Peyer's patch (tissue), 4 donors: Measurements from ENCODE around the gene PIEZO2. TPM values are rescaled to one million over a fixed set of nuclear protein-coding genes. Genes with fewer than 3 reads are reported as not detected.
"Not testable (repeated sequence)": the region's sequence is repeated elsewhere in the genome, so short reads cannot be mapped to it uniquely, and the experiment has no call there.

Source experiments
- DNase-seq, 3 donors: peaks; one replicate each; pipeline ENCODE4 v3.0.0-alpha.2; 2017 to 2019
- H3K27ac ChIP-seq, 4 donors: fragments of 200-600 bp; sonication (generic); one replicate each; pipeline ENCODE4 v1.5.1; 2016 to 2019
- H3K27me3 ChIP-seq, 2 donors: fragments of 200-600 bp; sonication (generic); one replicate each; pipeline ENCODE4 v1.5.1; 2019
- H3K36me3 ChIP-seq, 3 donors: fragments of 200-600 bp; sonication (generic); one replicate each; pipeline ENCODE4 v1.5.1; 2016 to 2019
- H3K4me1 ChIP-seq, 4 donors: fragments of 200-600 bp; sonication (generic); one replicate each; pipeline ENCODE4 v1.5.1; 2016 to 2019
- H3K4me3 ChIP-seq, 4 donors: fragments of 200-600 bp; sonication (generic); 1 replicate in 3 of 4; 2 replicates in 1 of 4; pipeline ENCODE4 v1.5.1; 2016 to 2019; ENCODE audit warnings: mild to moderate bottlenecking in 1 of 4
- H3K9me3 ChIP-seq, 4 donors: fragments of 200-600 bp; sonication (generic); one replicate each; pipeline ENCODE4 v1.5.1; 2016 to 2019; ENCODE audit warnings: mild to moderate bottlenecking in 1 of 4
- POLR2A ChIP-seq, 2 donors: fragments of 450-650 bp; IDR thresholded peaks; one replicate each; pipeline ENCODE4 v1.5.1; 2017; ENCODE audit warnings: antibody characterized with exemption in 2 of 2, mild to moderate bottlenecking in 2 of 2, moderate library complexity in 2 of 2
- total RNA-seq, 4 donors: library from RNA; depleted of rRNA; stranded (reverse); fragments of >200 nt; gene quantifications; one replicate each; pipeline ENCODE4 v1.1.0, GENCODE V29; 2016
- TF ChIP-seq, protein P1 (sequence below), 6 experiments: fragments of 450-650 bp in 4 of 6; fragments of 200-600 bp in 2 of 6; sonication (generic) in 1 of 6; IDR thresholded peaks; one replicate each; pipeline ENCODE4 v1.5.1; 2017 to 2019; ENCODE audit warnings: antibody characterized with exemption in 6 of 6, mild to moderate bottlenecking in 3 of 6, moderate library complexity in 1 of 6

PIEZO2 gene
- total RNA-seq, 4 donors from 2014 or later = 0.85 to 5.8 (median 4.5) TPM

DNA sequence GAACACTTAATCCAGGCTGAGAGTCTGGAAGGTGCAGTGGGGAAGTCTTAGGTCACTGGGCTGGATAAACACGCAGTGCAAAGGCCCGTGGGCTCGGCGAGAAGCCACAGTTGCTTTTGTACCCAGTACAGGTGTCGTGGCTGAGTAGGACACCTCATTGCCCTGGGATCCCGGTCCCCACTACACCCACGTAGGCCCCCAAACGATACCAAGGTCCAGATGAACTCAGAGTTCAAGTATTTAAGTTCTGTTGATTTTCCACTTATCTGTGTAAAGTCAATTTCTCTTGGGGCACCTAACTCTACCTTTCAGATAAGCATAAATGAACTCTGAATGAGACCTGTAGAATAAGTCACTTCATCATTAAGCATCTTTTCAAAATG, 302.0 kb downstream of the PIEZO2 start:
- H3K27ac ChIP-seq = no peak overlapping the region
- DNase-seq = no peak
- H3K36me3 ChIP-seq = no peaks in the 10 kb centered on the region
- no peaks in the 10 kb centered on the region for H3K9me3 ChIP-seq
- no peaks in the 10 kb centered on the region for H3K27me3 ChIP-seq
- no peaks in the 10 kb centered on the region for H3K4me1 ChIP-seq
- TF ChIP-seq, protein P1, sequence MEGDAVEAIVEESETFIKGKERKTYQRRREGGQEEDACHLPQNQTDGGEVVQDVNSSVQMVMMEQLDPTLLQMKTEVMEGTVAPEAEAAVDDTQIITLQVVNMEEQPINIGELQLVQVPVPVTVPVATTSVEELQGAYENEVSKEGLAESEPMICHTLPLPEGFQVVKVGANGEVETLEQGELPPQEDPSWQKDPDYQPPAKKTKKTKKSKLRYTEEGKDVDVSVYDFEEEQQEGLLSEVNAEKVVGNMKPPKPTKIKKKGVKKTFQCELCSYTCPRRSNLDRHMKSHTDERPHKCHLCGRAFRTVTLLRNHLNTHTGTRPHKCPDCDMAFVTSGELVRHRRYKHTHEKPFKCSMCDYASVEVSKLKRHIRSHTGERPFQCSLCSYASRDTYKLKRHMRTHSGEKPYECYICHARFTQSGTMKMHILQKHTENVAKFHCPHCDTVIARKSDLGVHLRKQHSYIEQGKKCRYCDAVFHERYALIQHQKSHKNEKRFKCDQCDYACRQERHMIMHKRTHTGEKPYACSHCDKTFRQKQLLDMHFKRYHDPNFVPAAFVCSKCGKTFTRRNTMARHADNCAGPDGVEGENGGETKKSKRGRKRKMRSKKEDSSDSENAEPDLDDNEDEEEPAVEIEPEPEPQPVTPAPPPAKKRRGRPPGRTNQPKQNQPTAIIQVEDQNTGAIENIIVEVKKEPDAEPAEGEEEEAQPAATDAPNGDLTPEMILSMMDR (IDR thresholded peaks at IDR 0.05) = no peak
- no peak for TF ChIP-seq POLR2A (IDR thresholded peaks at IDR 0.05)
- H3K4me3 ChIP-seq = no peak overlapping the region

DNA sequence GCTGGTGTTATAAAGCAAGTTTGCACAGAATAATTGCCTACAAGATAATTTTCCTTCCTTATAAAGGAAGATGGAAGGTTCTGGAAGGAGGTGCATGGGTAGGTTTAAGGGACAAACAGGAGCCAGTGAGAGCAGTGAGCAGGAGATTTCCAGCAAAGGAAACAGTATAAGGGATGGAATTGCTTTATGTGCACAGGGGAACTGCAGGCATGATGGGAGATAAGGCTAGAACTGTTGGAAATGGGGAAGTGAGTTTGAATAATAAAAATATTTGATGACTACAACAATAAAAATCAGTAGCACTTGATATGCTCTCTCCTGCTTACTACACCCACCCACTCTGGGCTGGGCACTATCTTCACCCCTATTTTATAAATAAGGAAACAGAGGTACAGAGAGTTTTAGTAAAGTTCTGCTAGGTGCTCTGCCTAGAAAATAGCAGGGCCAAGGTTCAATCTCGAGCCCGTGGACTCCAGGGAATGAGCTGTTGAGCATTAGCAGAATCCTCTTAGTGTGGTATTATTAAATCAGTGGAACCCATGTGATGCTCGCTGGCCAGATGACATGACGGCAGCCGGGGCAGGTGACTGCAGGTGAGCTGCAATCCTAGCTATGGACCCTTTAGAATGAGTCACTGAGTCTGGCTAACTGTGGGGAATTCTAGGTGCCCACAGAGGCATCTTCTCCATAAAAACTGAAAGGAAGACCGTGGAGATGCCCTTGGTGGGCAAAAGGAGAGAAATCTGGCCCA, 302.5 kb downstream of the PIEZO2 start:
- Histone ChIP-seq H3K27ac (no peak overlapping the region), H3K9me3 (no peaks in the 10 kb centered on the region), H3K27me3 (no peaks in the 10 kb centered on the region), H3K36me3 (no peaks in the 10 kb centered on the region), H3K4me1 (no peaks in the 10 kb centered on the region), H3K4me3 (no peak overlapping the region)
- DNase-seq = no peak
- TF ChIP-seq POLR2A (IDR thresholded peaks at IDR 0.05) = no peak
- TF ChIP-seq, protein P1 (IDR thresholded peaks at IDR 0.05) = no peak

DNA sequence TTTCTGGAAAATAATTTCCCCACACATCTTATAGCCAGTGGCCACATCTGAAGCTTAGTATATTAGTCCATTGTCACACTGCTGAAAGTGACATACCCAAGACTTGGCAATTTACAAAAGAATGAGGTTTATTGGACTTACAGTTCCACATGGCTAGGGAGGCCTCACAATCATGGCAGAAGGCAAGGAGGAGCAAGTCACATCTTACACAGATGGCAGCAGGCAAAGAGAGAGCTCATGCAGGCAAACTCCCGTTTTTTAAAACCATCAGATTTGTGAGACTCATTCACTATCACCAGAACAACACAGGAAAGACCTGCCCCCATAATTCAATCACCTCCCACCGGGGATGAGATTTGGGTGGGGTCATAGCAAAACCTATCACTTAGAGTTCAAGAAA, 303.3 kb downstream of the PIEZO2 start:
- H3K27me3 ChIP-seq, H3K36me3 ChIP-seq, DNase-seq, H3K4me3 ChIP-seq, H3K9me3 ChIP-seq, H3K4me1 ChIP-seq, H3K27ac ChIP-seq: not testable (repeated sequence)

DNA sequence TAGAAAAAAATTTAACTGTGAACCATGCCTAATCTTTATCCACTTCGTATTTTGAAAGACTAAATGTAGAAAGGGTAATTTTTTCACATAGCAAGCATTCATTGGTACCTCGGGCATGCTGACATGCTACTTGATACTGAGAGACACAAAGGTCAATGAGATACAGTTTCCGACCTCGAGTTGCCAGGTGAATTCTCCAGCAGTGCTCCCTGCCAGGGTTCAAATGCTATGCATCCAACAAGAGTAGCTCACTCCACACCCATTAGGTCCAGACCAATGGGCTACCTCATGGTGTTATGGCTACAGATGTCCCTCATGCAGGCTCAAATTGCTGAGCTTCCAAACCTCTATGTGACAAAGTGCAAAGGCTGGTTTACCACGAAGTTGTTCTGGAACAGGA, 305.8 kb downstream of the PIEZO2 start:
- H3K27me3 ChIP-seq = no peaks in the 10 kb centered on the region
- TF ChIP-seq, protein P1 (IDR thresholded peaks at IDR 0.05) = no peak
- TF ChIP-seq POLR2A (IDR thresholded peaks at IDR 0.05) = no peak
- H3K36me3 ChIP-seq = no peaks in the 10 kb centered on the region
- no peak overlapping the region for H3K27ac ChIP-seq
- H3K9me3 ChIP-seq = no peaks in the 10 kb centered on the region
- no peaks in the 10 kb centered on the region for H3K4me1 ChIP-seq
- DNase-seq = no peak
- no peak overlapping the region for H3K4me3 ChIP-seq

DNA sequence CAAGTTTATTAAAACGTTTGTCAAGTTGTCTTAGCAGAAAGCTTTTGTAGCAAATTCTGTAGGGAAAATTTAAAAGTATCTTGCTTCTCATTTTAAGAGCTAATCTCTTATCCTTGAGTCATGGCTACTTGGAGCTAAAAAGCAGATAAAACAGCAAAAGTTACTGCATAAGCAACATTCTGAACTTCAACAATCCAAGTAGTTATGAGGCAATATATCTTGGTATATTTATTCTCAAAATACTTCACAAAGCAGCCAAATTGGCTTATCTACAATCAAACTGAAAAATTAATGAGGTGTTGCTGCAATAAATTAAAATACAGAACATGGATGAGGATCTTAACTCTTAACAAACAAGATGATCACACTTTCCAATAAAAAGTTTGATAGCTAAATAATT, 306.5 kb downstream of the PIEZO2 start:
- Histone ChIP-seq H3K9me3 (no peaks in the 10 kb centered on the region), H3K36me3 (no peaks in the 10 kb centered on the region), H3K4me1 (no peaks in the 10 kb centered on the region), H3K27ac (no peak overlapping the region), H3K4me3 (no peak overlapping the region), H3K27me3 (no peaks in the 10 kb centered on the region)
- no peak for DNase-seq
- no peak for TF ChIP-seq POLR2A (IDR thresholded peaks at IDR 0.05)
- TF ChIP-seq, protein P1 (IDR thresholded peaks at IDR 0.05) = no peak

DNA sequence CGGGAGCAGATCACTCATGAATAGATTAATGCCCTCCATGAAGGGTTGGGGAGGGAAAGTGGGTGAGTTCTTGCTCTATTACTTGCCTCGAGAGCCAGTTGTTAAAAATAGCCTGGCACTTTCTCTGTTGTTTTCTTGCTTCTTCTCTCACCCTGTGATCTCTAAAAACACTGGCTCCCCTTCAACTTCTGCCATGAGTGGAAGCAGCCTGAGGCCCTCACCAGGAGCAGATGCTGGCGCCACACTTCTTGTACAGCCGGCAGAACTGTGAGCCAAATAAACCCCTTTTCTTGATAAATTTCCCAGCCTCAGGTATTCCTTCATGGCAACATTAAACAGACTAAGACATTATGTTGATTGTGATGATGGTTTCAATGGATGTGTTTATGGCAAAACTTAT, 307.0 kb downstream of the PIEZO2 start:
- TF ChIP-seq, protein P1 (IDR thresholded peaks at IDR 0.05) = no peak
- no peak for TF ChIP-seq POLR2A (IDR thresholded peaks at IDR 0.05)
- Histone ChIP-seq H3K36me3 (no peaks in the 10 kb centered on the region), H3K9me3 (no peaks in the 10 kb centered on the region), H3K27me3 (no peaks in the 10 kb centered on the region), H3K27ac (no peak overlapping the region), H3K4me3 (no peak overlapping the region), H3K4me1 (no peaks in the 10 kb centered on the region)
- DNase-seq = no peak
